Measurements from ENCODE around the gene KRT86.
"Not testable (repeated sequence)": the region's sequence is repeated elsewhere in the genome, so short reads cannot be mapped to it uniquely, and the experiment has no call there.

The KRT86 gene

GRCh38 chr12:52307836-52308805 lies 33.7 kb downstream of the KRT86 start:
- H3K4me3 ChIP-seq (ENCODE audit: low read depth, low read length), result peak overlapping the region; percentile 63
- no peaks in the 10 kb centered on the region for H3K9me3 ChIP-seq (ENCODE audit: control insufficient read depth, insufficient read depth, low read length)
- H3K27me3 ChIP-seq (ENCODE audit: control insufficient read depth, insufficient read depth, low read length), result peaks cover 49% of the 10 kb centered on the region
- H3K36me3 ChIP-seq (ENCODE audit: control insufficient read depth, insufficient read depth, low read length), result no peaks in the 10 kb centered on the region
- no peaks in the 10 kb centered on the region for H3K4me1 ChIP-seq (ENCODE audit: control insufficient read depth, insufficient read depth, low read length)
- no peak overlapping the region for H3K9ac ChIP-seq (ENCODE audit: low read depth, low read length)

- Histone ChIP-seq H3K9ac (ENCODE audit: low read depth, low read length) (no peak overlapping the region), H3K4me1 (ENCODE audit: control insufficient read depth, insufficient read depth, low read length) (no peaks in the 10 kb centered on the region), H3K36me3 (ENCODE audit: control insufficient read depth, insufficient read depth, low read length) (no peaks in the 10 kb centered on the region), H3K27me3 (ENCODE audit: control insufficient read depth, insufficient read depth, low read length) (peaks cover 49% of the 10 kb centered on the region), H3K9me3 (ENCODE audit: control insufficient read depth, insufficient read depth, low read length) (no peaks in the 10 kb centered on the region), H3K4me3 (ENCODE audit: low read depth, low read length) (peak overlapping the region; percentile 63)
Measured at GRCh38 chr12:52308806-52309425, 34.5 kb downstream of the KRT86 start.

- Histone ChIP-seq H3K4me3 (ENCODE audit: low read depth, low read length) (no peak overlapping the region), H3K4me1 (ENCODE audit: control insufficient read depth, insufficient read depth, low read length) (no peaks in the 10 kb centered on the region), H3K27me3 (ENCODE audit: control insufficient read depth, insufficient read depth, low read length) (peaks cover 49% of the 10 kb centered on the region), H3K9me3 (ENCODE audit: control insufficient read depth, insufficient read depth, low read length) (no peaks in the 10 kb centered on the region), H3K9ac (ENCODE audit: low read depth, low read length) (no peak overlapping the region), H3K36me3 (ENCODE audit: control insufficient read depth, insufficient read depth, low read length) (no peaks in the 10 kb centered on the region)
Measured at GRCh38 chr12:52310622-52311284, 36.3 kb downstream of the KRT86 start.

GRCh38 chr12:52311285-52311648 lies 36.8 kb downstream of the KRT86 start:
- peaks cover 47% of the 10 kb centered on the region for H3K27me3 ChIP-seq (ENCODE audit: control insufficient read depth, insufficient read depth, low read length)

GRCh38 chr12:52312086-52312485 lies 37.6 kb downstream of the KRT86 start:
- no peaks in the 10 kb centered on the region for H3K9me3 ChIP-seq (ENCODE audit: control insufficient read depth, insufficient read depth, low read length)
- H3K4me1 ChIP-seq (ENCODE audit: control insufficient read depth, insufficient read depth, low read length), result no peaks in the 10 kb centered on the region
- H3K4me3 ChIP-seq (ENCODE audit: low read depth, low read length), result no peak overlapping the region
- peaks cover 39% of the 10 kb centered on the region for H3K27me3 ChIP-seq (ENCODE audit: control insufficient read depth, insufficient read depth, low read length)
- H3K9ac ChIP-seq (ENCODE audit: low read depth, low read length), result no peak overlapping the region
- no peaks in the 10 kb centered on the region for H3K36me3 ChIP-seq (ENCODE audit: control insufficient read depth, insufficient read depth, low read length)

More at GRCh38 chr12:52311285-52311648, 36.8 kb downstream of the KRT86 start:
- H3K9me3 ChIP-seq (ENCODE audit: control insufficient read depth, insufficient read depth, low read length), result no peaks in the 10 kb centered on the region
- H3K4me1 ChIP-seq (ENCODE audit: control insufficient read depth, insufficient read depth, low read length), result no peaks in the 10 kb centered on the region
- no peak overlapping the region for H3K4me3 ChIP-seq (ENCODE audit: low read depth, low read length)
- H3K9ac ChIP-seq (ENCODE audit: low read depth, low read length), result no peak overlapping the region
- H3K36me3 ChIP-seq (ENCODE audit: control insufficient read depth, insufficient read depth, low read length), result no peaks in the 10 kb centered on the region

GRCh38 chr12:52313461-52313860 lies 39.0 kb downstream of the KRT86 start:
- Histone ChIP-seq H3K4me1 (ENCODE audit: control insufficient read depth, insufficient read depth, low read length) (no peaks in the 10 kb centered on the region), H3K9ac (ENCODE audit: low read depth, low read length) (no peak overlapping the region), H3K4me3 (ENCODE audit: low read depth, low read length) (no peak overlapping the region), H3K27me3 (ENCODE audit: control insufficient read depth, insufficient read depth, low read length) (peaks cover 26% of the 10 kb centered on the region), H3K9me3 (ENCODE audit: control insufficient read depth, insufficient read depth, low read length) (no peaks in the 10 kb centered on the region), H3K36me3 (ENCODE audit: control insufficient read depth, insufficient read depth, low read length) (no peaks in the 10 kb centered on the region)

GRCh38 chr12:52313926-52314325 lies 39.5 kb downstream of the KRT86 start:
- no peak overlapping the region for H3K9ac ChIP-seq (ENCODE audit: low read depth, low read length)
- no peak overlapping the region for H3K4me3 ChIP-seq (ENCODE audit: low read depth, low read length)
- H3K9me3 ChIP-seq (ENCODE audit: control insufficient read depth, insufficient read depth, low read length), result no peaks in the 10 kb centered on the region
- peaks cover 22% of the 10 kb centered on the region for H3K27me3 ChIP-seq (ENCODE audit: control insufficient read depth, insufficient read depth, low read length)
- H3K4me1 ChIP-seq (ENCODE audit: control insufficient read depth, insufficient read depth, low read length), result no peaks in the 10 kb centered on the region
- H3K36me3 ChIP-seq (ENCODE audit: control insufficient read depth, insufficient read depth, low read length), result no peaks in the 10 kb centered on the region

- no peak overlapping the region for H3K4me3 ChIP-seq (ENCODE audit: low read depth, low read length)
- H3K9ac ChIP-seq (ENCODE audit: low read depth, low read length), result no peak overlapping the region
- H3K27me3 ChIP-seq (ENCODE audit: control insufficient read depth, insufficient read depth, low read length), result peaks cover 16% of the 10 kb centered on the region
- no peaks in the 10 kb centered on the region for H3K9me3 ChIP-seq (ENCODE audit: control insufficient read depth, insufficient read depth, low read length)
- H3K36me3 ChIP-seq (ENCODE audit: control insufficient read depth, insufficient read depth, low read length), result no peaks in the 10 kb centered on the region
- H3K4me1 ChIP-seq (ENCODE audit: control insufficient read depth, insufficient read depth, low read length), result no peaks in the 10 kb centered on the region
Measured at GRCh38 chr12:52314511-52314910, 40.1 kb downstream of the KRT86 start.

GRCh38 chr12:52315721-52316120 lies 41.3 kb downstream of the KRT86 start:
- not testable (repeated sequence) for H3K9me3 ChIP-seq (ENCODE audit: control insufficient read depth, insufficient read depth, low read length); H3K36me3 ChIP-seq (ENCODE audit: control insufficient read depth, insufficient read depth, low read length); H3K4me3 ChIP-seq (ENCODE audit: low read depth, low read length); H3K4me1 ChIP-seq (ENCODE audit: control insufficient read depth, insufficient read depth, low read length); H3K27me3 ChIP-seq (ENCODE audit: control insufficient read depth, insufficient read depth, low read length); H3K9ac ChIP-seq (ENCODE audit: low read depth, low read length)

GRCh38 chr12:52316290-52316689 lies 41.8 kb downstream of the KRT86 start:
- no peak overlapping the region for H3K4me3 ChIP-seq (ENCODE audit: low read depth, low read length)
- H3K9me3 ChIP-seq (ENCODE audit: control insufficient read depth, insufficient read depth, low read length), result no peaks in the 10 kb centered on the region
- H3K27me3 ChIP-seq (ENCODE audit: control insufficient read depth, insufficient read depth, low read length), result peaks cover 2% of the 10 kb centered on the region
- no peaks in the 10 kb centered on the region for H3K4me1 ChIP-seq (ENCODE audit: control insufficient read depth, insufficient read depth, low read length)
- no peak overlapping the region for H3K9ac ChIP-seq (ENCODE audit: low read depth, low read length)
- H3K36me3 ChIP-seq (ENCODE audit: control insufficient read depth, insufficient read depth, low read length), result no peaks in the 10 kb centered on the region

GRCh38 chr12:52316701-52317100 lies 42.3 kb downstream of the KRT86 start:
- Histone ChIP-seq H3K36me3 (ENCODE audit: control insufficient read depth, insufficient read depth, low read length) (no peaks in the 10 kb centered on the region), H3K27me3 (ENCODE audit: control insufficient read depth, insufficient read depth, low read length) (no peaks in the 10 kb centered on the region), H3K4me1 (ENCODE audit: control insufficient read depth, insufficient read depth, low read length) (no peaks in the 10 kb centered on the region), H3K4me3 (ENCODE audit: low read depth, low read length) (no peak overlapping the region), H3K9me3 (ENCODE audit: control insufficient read depth, insufficient read depth, low read length) (no peaks in the 10 kb centered on the region), H3K9ac (ENCODE audit: low read depth, low read length) (no peak overlapping the region)
